KOPT-K1 (cell line): ENCODE measurements around the gene MVB12B.

ENCODE experiments used
- H3K27ac ChIP-seq: fragments of 200-600 bp; sonication (generic); 2 replicates; pipeline ENCODE4 v1.5.1; 2016; ENCODE audit warnings: antibody characterized with exemption, mild to moderate bottlenecking, low read depth, low read length; ENCODE audit not compliant: poor library complexity, severe bottlenecking
- H3K36me3 ChIP-seq: fragments of 200-600 bp; sonication (generic); 2 replicates; pipeline ENCODE4 v1.5.1; 2017; ENCODE audit warnings: antibody characterized with exemption, mild to moderate bottlenecking, low read length, moderate library complexity; ENCODE audit not compliant: insufficient read depth
- H3K9me3 ChIP-seq: fragments of 200-600 bp; sonication (generic); 2 replicates; pipeline ENCODE4 v1.5.1; 2017; ENCODE audit warnings: antibody characterized with exemption, low read length, mild to moderate bottlenecking; ENCODE audit not compliant: insufficient read depth, poor library complexity, severe bottlenecking

MVB12B gene

DNA sequence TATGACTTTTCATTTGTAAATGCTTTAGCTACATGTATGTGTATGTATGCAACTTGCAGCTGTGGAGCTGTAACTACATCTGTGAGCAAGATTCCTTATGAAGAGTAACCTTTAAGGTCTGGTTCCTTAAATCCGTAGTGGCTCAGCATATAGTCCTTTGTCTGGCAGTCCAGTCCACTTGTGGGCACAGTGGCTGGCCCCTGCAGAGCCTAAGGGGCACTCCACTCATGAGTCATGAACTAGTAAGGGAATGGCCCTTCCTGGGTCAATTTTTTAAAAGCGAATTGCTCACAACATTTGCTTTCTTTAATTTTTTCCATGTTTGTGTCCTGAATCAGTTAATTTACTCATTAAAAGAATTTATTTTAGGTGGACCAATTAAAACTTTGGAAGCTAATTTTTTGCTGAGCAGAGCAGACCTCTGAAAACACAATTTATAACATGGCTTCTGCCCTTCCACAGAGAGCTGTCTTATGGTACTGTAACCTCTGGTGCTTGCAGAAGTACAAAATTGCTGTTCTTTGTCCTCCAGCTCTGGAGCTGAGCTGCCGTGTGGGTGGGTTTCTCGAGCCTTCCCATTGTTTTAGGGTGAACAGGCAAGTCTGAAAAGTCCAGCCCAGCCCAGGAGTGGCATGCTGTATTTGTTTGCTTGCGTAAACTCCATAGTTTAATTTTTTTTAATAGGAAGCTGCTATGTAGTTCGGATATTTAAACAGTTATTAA is 110.1 kb downstream of the MVB12B start:
- Histone ChIP-seq H3K36me3 (peaks cover 11% of the 10 kb centered on the region), H3K9me3 (no peaks in the 10 kb centered on the region), H3K27ac (no peak overlapping the region)

DNA sequence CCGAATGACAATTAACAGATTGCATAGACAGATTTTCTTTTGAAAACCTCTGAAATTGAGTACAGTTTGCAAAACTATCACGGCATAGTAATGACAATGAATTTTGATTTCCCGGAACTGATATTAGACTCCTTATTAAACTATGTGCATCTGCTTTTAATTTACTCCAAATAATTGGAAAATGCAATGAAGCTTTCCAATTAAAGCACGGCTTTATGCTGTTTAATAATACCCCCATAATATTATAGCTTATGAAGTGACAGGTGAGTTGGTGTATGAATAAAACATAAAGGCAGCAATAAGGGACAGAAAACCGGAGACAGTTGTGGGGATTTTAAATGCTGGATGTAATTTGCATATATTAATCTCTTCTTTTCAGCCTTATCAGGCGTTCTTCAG is 110.6 kb downstream of the MVB12B start:
- Histone ChIP-seq H3K9me3 (no peaks in the 10 kb centered on the region), H3K27ac (no peak overlapping the region), H3K36me3 (peaks cover 11% of the 10 kb centered on the region)

DNA sequence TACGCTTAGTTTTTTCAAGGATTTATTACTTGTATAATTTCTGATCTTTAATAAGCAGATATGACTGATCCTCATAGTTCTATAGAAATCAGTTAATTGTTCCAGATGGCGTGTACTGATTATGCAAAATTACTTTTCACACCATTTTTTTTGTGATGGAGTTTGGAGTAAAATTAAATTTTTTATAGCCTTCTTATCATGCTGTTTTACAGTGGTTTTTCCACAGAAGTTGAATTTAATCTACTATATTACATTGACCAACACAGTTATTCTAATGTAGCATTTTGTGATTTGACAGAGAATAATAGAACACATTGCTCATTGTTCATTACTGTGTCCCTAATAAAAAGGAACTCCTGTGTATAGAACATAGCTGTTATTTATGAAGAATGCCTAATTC is 111.1 kb downstream of the MVB12B start:
- Histone ChIP-seq H3K27ac (no peak overlapping the region), H3K36me3 (peaks cover 8% of the 10 kb centered on the region), H3K9me3 (no peaks in the 10 kb centered on the region)

DNA sequence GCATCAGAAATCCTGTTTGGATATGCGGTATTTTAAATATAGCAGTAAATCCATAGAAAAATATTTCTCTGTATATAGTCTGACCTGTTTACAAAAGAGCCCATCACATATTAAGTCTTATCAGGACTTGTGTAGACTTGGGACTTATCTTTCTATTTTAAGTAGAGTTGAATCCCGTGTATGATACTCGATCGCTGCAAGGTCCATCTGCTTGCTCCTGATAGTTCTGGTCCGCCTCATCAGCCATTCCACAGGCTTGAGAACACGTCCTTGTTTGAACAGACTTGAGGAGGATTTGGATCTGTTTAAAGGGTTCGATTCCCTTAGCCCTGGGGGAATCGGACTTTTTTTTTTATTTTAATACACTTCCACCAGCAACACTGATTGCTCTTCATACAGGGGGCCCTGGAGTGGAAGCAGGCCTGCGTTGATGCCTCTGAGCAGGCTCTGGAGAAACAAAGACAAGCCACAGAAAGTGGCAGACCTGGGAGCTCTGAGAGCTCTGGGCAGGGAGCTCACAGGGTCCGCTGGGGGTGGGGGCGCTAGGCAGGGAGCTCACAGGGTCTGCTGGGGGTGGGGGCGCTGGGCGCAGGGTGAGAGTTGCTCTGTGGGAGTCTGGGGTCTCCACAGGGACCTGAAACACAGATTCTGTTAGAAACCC is 112.2 kb downstream of the MVB12B start:
- Histone ChIP-seq H3K27ac (no peak overlapping the region), H3K9me3 (no peaks in the 10 kb centered on the region), H3K36me3 (peaks cover 6% of the 10 kb centered on the region)

DNA sequence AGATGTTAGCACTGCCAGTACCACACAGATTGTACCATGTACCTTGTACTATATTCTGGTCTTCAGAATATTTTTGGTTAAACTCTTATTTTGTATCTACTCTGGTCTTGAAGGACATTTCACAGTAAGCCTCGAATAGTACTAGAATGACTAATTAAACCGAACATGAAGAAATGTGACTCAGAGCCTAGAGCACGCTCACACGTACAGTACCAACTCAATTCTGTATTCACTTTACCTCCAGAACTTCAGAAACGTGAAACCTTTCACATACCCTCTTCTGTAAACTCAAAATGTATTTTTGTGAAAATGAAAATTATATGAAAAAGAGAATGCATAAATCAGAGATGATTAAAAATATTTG is 112.8 kb downstream of the MVB12B start:
- no peak overlapping the region for H3K27ac ChIP-seq
- peaks cover 6% of the 10 kb centered on the region for H3K36me3 ChIP-seq
- no peaks in the 10 kb centered on the region for H3K9me3 ChIP-seq

DNA sequence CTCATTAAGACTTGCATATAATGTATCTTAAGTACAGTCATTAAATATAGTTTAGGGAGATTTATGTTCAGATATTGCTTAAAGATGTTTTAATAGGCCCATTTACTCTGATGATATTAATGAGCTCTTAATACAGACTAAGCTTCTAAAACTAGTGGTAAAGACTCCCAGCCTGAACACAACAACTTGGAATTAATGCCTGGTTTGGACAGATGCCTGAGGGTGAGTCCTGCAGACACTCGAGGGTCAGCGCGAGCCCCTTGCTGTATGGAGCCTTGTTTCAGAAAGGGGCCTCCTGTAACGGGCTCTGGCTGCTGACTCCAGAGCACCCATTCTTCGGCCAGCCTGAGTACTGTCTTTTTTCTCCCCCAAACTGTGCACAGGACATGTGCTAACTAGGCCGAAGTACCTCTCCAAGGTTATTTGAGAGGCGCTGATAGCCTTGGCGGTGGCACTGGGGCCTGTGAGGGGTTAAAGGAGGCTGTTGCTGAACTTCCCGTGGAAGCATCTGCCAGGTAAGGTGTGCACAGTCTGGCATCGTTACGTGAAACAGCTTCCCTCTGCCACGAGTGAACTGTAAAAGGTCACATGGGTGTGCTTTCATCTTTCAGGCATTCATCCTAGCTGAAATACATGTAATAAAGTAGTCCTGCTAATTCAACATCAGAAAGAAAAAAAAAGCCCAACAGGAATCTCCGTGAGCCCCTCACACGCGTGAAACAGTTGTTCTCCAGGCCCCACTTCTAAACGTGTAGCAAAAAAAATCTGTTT is 113.4 kb downstream of the MVB12B start:
- no peak overlapping the region for H3K27ac ChIP-seq
- H3K9me3 ChIP-seq, result no peaks in the 10 kb centered on the region
- peaks cover 6% of the 10 kb centered on the region for H3K36me3 ChIP-seq

DNA sequence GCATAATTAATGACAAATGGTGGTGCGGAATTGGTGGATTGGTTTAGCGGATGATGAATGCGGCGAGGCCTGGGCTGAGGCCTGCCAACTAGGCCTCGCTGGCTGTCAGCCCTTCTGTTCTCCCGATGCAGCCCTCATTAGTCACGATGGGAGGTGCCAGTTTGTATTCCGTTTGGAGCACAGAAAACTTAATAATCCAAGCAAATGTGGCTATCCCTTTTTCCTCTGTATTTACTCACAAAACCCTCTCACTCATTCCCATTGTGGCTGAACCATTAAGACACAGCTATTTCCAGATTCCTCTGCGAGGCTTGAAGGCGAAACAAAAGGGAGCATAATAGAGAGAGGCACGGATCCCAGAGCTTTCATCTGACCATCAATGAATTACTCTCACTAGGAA is 114.3 kb downstream of the MVB12B start:
- Histone ChIP-seq H3K27ac (no peak overlapping the region), H3K36me3 (no peaks in the 10 kb centered on the region; the same call in none of the 2 replicates), H3K9me3 (no peaks in the 10 kb centered on the region)

DNA sequence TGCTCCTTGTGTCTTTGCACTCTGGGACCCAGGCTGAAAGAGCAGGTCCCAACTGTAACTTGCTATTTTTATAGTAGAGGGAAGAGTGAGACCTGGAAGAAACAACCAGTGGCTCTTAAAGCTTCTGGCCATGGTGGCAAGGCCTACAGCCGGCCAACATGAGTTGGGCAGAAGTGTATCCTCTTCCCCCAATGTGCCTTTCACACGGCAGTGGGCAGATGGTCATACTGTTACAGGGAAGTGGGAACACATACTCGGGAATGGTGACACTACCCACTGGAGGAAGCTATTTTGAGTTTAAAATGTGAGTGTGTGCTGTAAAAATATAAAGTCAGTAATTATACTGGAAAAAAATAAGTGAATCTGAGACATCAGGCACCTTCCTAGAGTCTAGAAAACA is 116.0 kb downstream of the MVB12B start:
- H3K27ac ChIP-seq, result peak overlapping the region; percentile 10
- no peaks in the 10 kb centered on the region; the same call in none of the 2 replicates for H3K36me3 ChIP-seq

DNA sequence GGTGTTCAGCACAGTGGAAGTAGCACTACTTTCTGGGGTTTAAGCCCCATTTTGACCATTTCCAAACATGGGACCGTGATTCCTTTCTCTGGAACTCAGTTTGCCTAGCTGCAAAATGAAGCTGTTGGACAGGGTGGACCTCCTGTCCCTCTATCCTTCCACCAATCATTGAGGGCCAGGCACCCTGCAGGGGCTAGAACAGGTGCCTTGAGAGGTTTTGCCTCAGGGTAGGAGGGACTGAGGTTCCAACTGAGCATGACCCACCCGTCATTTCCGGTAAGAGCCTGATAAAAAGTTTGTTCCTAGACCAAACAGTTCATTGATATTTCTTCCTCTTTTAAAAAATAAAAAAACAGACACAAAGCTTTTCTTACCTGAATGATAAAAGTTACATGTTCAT is 116.5 kb downstream of the MVB12B start:
- H3K9me3 ChIP-seq, result no peaks in the 10 kb centered on the region
- H3K36me3 ChIP-seq, result no peaks in the 10 kb centered on the region; the same call in none of the 2 replicates
- H3K27ac ChIP-seq, result peak overlapping the region; percentile 10

More for the DNA sequence above, 116.0 kb downstream of the MVB12B start:
- H3K9me3 ChIP-seq, result no peaks in the 10 kb centered on the region

DNA sequence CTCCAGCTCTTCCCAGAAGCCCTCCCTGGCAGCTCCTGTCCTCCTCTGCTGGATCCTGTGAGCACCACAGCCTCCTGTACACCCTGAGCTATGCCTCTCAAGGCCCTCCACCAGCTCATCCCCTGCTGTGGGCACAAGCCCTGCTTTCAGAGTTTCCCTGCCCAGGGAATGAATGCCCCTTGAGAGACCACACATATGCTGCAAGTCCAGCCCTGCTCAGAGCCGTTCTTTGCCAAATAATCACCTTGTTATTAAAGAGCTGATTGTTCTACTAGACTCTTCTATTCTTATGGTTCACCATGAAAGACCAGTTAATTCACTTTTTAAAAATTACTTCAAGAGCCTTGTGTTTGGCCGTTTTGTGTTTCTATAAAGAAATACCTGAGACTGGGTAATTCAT is 121.5 kb downstream of the MVB12B start:
- no peak overlapping the region for H3K27ac ChIP-seq
- H3K9me3 ChIP-seq, result no peaks in the 10 kb centered on the region

DNA sequence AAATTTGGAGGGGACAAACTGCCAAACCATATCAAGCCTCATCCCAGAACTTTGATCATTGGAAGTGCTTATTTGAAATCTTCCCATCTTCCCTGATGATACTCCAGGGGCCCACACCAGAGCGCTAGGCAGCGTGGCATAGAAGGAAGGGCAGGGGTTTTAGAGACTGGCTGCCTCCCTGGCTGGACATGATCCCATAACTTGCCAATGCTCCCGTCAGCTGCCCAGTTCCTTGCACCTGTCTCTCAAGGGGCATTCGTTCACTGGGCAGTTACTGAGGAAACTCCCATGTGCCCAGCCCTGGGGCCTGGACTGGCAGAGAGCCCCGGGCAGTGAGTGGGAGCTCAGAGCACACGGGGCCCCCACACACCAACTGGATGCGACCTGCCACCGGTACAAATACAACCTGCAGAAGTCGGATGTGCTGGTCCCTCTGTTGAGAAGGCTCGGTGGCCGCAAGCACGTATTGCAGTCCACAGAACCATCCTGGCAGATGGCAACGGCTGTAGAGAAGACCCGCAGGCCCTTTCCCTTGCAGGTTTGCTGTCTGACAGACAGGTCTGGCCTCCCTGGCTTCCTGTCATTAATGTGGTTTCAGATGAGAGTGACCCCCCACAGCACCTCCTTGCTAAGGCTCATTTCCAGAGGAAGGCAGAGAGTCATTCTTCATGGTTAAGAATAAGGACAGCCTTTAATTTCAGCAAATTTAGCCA is 122.4 kb downstream of the MVB12B start:
- Histone ChIP-seq H3K36me3 (no peaks in the 10 kb centered on the region; the same call in 1 of the 2 replicates), H3K27ac (no peak overlapping the region), H3K9me3 (no peaks in the 10 kb centered on the region)

More for the DNA sequence above, 121.5 kb downstream of the MVB12B start:
- no peaks in the 10 kb centered on the region; the same call in 1 of the 2 replicates for H3K36me3 ChIP-seq

DNA sequence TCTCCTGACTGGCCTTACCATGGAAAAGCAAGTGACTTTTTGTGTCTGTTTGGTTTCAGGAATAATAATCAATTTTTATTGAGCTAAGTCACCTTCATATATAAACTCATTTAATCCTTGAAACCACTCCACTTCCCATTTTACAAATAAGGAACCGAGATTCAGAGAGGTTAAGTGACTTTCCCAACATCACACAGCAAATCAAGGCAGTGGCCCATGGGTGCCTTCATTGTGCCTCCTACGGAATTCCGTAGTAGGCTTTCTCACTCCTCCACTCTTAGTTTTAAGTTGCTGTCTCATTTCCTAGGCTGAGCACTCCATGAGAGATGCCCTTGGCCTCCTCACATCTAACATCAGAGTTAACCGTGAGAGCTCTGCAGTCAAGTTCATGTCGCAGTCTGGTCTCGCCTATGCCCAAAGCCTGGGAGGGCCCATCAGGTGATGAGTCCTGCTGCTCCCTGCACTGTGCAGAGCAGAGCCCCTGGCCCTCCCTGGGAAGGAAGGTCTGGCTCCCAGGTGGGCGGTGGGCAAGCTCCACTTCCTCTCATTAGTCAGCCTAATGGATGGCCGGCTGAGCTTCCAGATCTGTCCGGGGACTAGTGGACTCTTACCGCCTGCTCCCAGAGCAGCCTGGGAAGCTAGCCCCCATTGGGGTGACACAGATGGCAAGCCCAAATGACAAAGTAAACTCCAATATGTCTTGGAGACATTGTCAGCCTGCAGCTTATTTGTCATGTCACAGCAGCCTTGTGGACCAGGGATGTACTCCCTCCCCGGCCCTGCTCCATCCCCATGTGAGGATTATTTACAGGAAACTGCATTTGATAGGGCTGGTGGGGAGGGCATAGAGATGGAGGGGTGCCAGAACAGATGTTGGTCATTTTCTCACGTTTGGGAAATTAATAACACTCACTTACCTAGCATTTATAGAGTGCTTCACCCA is 123.4 kb downstream of the MVB12B start:
- no peaks in the 10 kb centered on the region; the same call in 1 of the 2 replicates for H3K36me3 ChIP-seq
- H3K9me3 ChIP-seq, result no peaks in the 10 kb centered on the region

DNA sequence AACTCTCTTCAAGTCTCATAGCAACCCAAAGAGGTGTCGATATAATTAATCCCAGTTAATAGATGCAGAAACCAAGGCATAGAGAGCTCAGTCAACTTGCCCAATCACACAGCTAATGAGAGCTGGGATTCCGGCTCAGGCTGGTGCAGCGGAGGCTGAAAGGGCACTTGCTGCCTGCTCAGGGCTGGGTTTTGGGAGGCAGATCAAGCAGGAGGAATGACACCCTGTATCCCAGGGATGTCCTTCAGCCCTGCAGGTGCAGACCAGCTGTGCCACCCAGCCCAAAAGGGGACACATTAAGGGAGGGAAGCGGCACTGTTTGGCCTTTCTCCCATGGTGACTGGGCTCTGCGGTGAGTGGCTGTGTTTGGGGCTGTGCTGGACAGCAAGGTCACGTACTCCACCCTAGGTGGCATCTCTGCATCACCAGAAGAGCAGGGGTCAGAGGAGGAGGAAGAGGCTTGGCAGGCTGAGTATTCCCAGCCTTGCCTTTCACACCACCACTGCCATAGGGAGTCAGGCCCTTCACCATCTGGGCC is 124.1 kb downstream of the MVB12B start:
- H3K27ac ChIP-seq, result no peak overlapping the region
- H3K36me3 ChIP-seq, result no peaks in the 10 kb centered on the region; the same call in 1 of the 2 replicates

More for the DNA sequence above, 123.4 kb downstream of the MVB12B start:
- H3K27ac ChIP-seq, result no peak overlapping the region

More for the DNA sequence above, 124.1 kb downstream of the MVB12B start:
- H3K9me3 ChIP-seq, result no peaks in the 10 kb centered on the region
